COR-L47 (cell line): ENCODE measurements around the gene SLC1A1.

Experiments
- DNase-seq: peaks from one replicate; lab custom pipeline; 2025; lab: John Stamatoyannopoulos, UW

SLC1A1 gene

GRCh38 chr9:4489919-4490704 is at the start of gene SLC1A1:
Gene SLC1A1, plus strand, starts transcription at chr9:4490468. Its CDS starts 212 bp downstream, at chr9:4490680.
- DNase-seq = peak; percentile 11

DNA sequence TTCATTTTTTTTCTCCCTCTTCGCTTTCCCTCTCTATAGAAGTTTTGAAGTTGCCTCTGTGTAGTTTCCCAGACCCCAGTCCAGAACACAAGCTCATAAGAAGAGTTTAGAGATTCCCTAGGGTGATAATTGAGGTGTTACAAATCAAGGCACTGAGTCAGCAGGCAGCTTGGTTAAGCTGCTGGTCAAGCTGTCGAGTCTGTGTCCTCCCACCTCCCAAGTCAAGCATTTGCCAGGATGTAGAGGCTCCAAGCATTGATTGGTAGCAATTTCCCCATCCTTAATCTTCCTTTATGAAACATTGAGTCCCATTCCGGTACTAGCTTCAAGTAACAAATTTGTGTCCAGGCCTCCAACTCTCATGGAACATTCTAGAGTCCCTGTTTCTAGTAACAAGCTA is 47.5 kb upstream of the SLC1A1 start:
- no peak for DNase-seq

DNA sequence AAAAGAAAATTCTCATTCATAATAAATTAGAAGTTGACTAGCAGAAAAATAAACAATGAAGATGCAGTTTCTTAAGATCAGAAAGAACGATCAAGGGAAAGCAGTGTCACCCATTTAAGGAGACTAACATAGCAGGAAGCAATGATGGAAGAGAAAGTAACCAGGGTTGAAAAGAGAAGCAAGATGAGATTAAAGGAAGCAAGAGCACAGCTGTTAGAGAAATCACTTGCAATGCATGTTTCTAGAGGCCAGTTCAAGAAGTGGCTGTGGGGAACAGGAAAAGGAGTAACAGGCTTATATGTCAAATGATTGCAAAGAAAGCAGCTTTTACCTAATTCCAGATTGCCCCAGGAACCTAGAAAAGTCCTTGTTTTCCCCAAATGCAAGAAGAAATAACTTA is 46.8 kb upstream of the SLC1A1 start:
- no peak for DNase-seq

DNA sequence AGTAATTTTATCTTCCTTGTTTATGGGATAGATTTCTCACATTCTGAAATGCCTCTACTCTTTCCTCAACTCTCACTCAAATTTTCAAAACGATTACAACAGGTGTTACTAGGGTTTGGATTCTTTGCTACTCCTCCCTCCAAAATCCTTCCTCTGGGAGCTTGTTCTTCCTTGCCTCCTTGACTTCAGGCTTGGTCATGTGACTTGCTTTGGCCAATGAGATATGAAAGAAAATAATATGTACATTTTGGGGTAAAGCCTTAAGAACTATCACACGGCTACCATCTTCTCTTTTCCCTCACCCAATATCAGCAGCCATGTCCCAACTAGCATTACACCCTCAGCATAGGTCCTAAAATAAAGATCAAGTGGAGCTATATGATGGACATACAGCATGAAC is 28.8 kb upstream of the SLC1A1 start:
- no peak for DNase-seq

DNA sequence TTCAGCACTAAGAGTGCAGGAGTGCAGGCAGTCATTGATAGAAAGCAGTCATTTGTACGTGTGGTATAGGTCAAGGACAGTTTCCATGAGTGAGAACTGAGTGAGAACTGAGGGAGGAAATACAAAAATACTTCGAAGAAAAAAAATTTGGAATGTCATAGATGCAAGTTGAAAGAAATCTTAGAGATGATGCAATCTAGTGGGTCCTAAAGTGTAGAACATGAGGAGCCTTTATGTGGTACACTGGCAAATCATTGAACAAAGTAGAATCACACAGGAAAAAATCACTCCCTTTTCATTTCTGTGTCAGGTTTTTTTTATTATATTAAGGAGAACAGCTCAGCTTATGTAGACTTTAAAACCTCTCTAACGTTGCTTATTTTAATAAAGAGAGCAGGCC is 26.4 kb upstream of the SLC1A1 start:
- no peak for DNase-seq

DNA sequence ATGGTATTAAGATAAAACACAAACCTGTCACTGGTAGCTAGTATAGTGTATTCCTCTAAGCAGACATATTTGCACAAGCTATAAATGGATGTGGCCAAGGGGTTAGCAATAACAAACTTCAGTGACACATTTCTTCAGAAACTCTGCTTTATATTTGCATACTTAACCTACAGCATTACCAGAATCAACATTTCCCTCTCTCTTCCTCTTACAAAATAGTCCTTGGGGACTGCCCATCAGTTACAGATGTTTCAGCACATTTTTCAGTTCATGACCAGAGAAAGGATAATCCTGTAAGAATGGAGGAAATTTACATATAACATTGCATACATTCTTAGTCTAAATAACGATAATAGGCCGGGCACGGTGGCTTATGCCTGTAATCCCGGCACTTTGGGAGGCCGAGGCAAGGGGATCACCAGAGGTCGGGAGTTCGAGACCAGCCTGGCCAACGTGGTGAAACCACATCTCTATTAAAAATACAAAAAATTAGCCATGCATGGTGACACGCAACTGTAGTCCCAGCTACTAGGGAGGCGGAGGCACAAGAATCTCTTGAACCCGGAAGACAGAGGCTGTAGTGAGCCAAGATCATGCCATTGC is 25.3 kb upstream of the SLC1A1 start:
- no peak for DNase-seq

DNA sequence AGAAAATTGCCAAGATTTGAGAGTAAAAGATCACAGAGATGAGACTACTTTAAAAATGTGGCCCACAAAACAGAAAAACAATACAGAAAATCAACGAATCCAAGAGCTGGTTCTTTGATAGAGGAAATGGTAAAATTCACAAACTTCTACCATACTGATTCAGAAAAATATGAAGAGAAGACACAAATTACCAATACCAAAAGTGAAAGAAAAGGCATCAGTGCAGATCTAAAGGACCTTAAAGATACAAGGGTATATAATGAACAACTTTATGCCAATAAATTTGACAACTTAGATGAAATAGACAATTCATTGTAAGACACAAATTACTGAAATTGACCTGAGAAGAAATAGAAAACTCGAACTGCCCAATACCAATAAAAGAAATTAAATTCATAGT is 24.4 kb upstream of the SLC1A1 start:
- no peak for DNase-seq

GRCh38 chr9:4475301-4475700 is 15.0 kb upstream of the SLC1A1 start:
- DNase-seq = no peak

DNA sequence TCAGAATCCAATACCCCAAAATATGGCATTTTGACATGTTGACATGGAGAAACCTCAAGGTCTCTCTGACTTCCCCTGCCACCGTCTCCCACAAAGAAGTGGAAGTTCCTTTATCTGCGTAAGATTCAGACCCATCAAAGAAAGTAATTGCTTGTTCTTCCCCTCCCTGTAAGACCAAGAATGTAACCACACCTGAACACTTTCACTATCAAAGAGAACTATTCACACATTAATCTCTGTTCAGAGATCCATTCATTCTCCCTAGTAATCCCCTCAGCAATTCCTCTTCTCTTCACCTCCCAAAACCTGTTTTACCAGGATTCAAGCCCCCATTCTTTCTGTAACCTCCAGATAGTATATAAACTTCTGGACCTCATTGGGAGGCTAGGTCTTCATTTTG is 4.1 kb upstream of the SLC1A1 start:
- DNase-seq = no peak

DNA sequence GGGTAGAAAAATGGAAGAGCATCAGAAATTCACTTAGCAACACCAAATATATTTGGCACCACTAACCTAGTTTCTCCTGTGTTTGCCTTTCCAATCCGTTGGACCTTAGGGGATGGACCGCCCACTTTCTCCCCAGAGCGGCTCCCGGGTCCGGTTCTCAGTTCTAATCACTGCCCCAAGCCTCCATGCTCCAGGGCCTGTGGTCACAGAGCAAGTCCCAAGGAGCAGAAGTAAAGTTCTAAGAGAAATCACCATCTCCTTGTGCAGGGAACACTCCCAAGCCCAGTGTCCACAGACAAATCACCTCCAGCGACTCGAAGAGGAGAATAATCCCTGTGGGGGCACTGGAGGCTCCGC is 728 bp upstream of the SLC1A1 start:
- DNase-seq = no peak

- no peak for DNase-seq
Measured at GRCh38 chr9:4490705-4491625, 697 bp downstream of the SLC1A1 start.

DNA sequence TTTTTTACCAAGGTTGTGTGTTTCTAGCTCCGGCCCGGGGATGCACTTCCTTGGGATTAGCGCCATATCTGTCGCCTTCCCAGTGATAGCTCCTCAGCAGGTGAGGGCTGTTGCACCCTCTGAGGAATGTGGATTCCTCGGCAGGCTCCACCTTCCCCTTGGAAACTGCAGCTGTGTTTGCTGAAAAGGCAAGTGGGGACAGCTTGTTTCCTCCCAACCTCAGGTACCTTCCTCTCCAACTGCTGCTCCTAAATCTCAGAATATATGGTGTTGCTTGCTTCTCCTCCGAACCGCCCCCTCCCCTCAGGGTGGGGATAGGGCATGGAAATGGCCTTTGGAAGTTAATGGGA is 1.3 kb downstream of the SLC1A1 start:
- DNase-seq = peak; percentile 5

- DNase-seq = no peak
Measured at GRCh38 chr9:4494332-4494731, 4.1 kb downstream of the SLC1A1 start.

DNA sequence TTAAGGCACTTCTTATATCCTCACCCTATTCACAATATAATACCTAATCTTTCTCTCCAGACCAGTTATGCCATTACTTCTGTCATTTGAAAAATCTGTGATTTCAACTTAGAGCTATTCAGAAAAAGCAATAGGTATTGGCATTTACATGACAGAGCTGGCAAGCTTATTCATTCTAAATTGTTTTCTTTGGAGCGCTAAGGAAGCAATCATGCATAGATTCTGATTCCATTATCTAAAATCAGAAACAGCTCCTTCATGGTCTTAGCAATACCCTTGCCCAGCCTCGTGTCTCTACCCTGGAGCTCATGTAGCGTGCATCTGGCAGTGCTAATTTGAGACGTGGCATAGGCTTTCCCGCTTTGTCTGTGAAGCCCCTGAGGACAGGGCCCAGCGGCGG is 4.5 kb downstream of the SLC1A1 start:
- DNase-seq = no peak

- no peak for DNase-seq
Measured at GRCh38 chr9:4495537-4495936, 5.3 kb downstream of the SLC1A1 start.

GRCh38 chr9:4496497-4496896 is 6.2 kb downstream of the SLC1A1 start:
- no peak for DNase-seq

DNA sequence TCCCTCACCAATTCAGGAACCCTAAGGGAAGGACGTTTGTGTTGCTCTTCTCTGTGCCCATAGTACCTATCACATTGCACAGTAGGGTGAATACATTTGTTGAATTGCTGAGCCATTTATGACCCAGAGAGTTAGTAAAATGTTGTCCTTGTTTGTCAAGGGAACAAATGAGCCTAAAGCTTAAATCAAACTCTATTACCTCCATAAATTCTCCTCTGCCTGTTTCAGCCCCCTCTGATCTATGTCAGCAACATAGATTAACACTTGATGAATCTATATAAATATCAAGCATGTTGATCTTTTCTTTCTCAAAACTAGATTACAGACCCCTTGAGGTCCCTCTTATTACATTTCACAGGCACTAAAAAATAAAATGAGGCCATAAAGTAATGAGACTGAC is 7.1 kb downstream of the SLC1A1 start:
- DNase-seq = no peak

- DNase-seq = no peak
Measured at GRCh38 chr9:4497855-4498254, 7.6 kb downstream of the SLC1A1 start.

- DNase-seq = no peak
Measured at GRCh38 chr9:4499917-4500316, 9.6 kb downstream of the SLC1A1 start.

DNA sequence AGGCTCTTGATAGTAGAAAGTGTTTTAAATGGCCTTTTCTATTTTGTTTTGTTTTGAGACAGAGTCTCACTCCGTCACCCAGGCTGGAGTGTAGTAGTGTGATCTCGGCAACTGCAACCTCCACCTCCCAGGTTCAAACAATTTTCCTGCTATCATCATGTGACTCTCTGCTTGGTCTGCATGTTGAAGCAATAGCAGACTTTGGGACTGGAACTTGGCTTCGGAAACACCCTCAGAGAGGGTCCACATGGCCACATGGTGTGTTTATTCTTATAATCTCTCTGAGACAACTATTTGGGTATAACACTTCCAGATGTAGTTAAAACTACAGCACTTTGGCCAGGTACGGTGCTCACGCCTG is 10.9 kb downstream of the SLC1A1 start:
- DNase-seq = no peak

DNA sequence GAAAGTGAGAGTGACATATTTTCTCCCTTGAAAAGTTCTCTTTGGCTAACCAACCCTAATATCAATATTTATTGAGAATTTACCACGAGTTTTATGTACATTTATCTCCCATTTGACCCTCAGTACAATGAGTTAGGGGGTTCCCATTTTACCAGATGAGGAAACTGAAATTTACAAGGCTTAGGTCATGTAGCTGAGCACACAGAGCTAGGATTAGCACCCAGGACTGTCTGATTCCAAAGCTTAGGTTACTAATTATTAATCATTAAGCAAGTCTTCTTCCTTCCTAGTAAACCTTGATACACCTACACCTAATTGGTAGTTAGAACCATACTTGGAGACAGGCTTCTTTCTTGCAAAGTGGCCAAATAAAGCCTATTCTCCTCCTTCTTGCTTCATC is 12.2 kb downstream of the SLC1A1 start:
- no peak for DNase-seq

DNA sequence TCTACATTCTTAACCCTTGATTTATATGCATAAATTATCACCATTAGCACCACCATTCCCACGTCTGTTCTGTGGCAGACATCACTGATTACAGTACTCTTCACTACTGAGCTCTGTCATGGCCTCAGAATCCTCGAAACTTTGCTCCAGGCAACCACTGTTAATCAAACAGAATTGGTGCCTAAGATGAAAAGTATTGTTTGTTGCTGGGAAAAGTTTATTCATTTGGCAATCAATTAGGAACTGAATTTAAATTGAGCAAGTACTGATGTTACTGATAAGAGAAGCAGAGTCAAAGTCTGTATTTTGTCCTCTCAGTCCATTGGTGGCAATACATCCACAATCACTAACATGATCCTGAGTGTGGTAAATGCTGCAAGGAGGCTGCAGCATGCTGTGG is 12.8 kb downstream of the SLC1A1 start:
- DNase-seq = no peak

DNA sequence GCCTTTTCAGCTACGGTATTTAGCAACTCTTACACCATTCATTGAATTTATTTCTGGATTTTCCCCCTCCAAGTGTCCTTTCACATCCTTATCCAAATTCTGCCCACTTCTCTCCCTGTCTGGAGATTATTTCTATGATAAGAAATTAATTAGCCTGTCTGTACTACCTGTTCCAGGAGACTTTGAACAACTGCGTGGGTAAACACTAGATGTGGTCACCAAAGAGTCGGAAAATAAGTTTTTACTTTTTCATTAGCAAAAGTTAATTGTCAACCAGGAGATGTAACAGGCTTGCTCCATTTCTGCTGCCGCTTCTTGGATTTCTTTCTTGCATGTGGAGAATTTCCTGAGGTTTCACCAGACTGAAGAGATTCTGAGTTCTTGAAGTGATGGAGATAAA is 14.0 kb downstream of the SLC1A1 start:
- no peak for DNase-seq
